K562 (cell line): Measurements from ENCODE around the gene ANKS1B. TPM values are rescaled to one million over a fixed set of nuclear protein-coding genes. Genes with fewer than 3 reads are reported as not detected.

Experiments used
- ATAC-seq: fragments of 200-7000 bp; cut with Tn5 transposase; 3 replicates; pipeline ENCODE4 v1.9.1; 2020; ENCODE audit warnings: moderate library complexity
- BruUV-seq: library from RNA; stranded (reverse); fragments of 400-500 nt; replicated peaks from 2 replicates; lab custom pipeline; 2021; lab: Mats Ljungman, UMichigan
- CTCF ChIA-PET: fragments of 300-600 bp; formaldehyde crosslinking; extraction: SDS; loops from one replicate; lab custom pipeline; 2021; ENCODE audit warnings: low intra/inter-chr PET ratio; lab: Yijun Ruan, JAX
- POLR2A ChIA-PET: fragments of 300-600, 350-650 bp; sonication (Branson Sonifier 250); formaldehyde crosslinking; extraction: SDS; loops from one replicate; lab custom pipeline; 2021; ENCODE audit warnings: antibody characterized with exemption, inconsistent platforms; lab: Yijun Ruan, JAX
- DNase-seq, 4 experiments: peaks; one replicate each; pipeline versions ENCODE4 v3.0.0 to v3.0.0-alpha.2; 2011 to 2018; ENCODE audit warnings: low spot score in 3 of 4, mixed read lengths in 3 of 4; ENCODE audit errors: extremely low read depth in 1 of 4
- FAIRE-seq: peaks from 2 replicates; lab custom pipeline; 2011; peaks lifted over from hg19 to GRCh38; lab: Jason Lieb, UNC
- H2AFZ ChIP-seq: 2 replicates; pipeline ENCODE4 v1.6.0; 2011; ENCODE audit warnings: low read depth, low read length, control low read depth, inconsistent platforms
- H3K27ac ChIP-seq: fragments of 200-600 bp; 3 replicates; pipeline ENCODE4 v1.8.0; 2011; ENCODE audit warnings: low read depth, mild to moderate bottlenecking, control low read depth, inconsistent platforms, low read length, moderate library complexity, mixed read lengths; ENCODE audit errors: extremely low read depth
- H3K27me3 ChIP-seq, 2 experiments: fragments of 300-600 bp in 1 of 2; 2 replicates in 1 of 2; 3 replicates in 1 of 2; pipeline versions ENCODE4 v1.6.0 to v1.8.0; 2011; ENCODE audit warnings: inconsistent platforms in 2 of 2, low read length in 2 of 2, mild to moderate bottlenecking in 1 of 2, mixed read lengths in 1 of 2, moderate library complexity in 1 of 2; ENCODE audit not compliant: control insufficient read depth in 2 of 2, insufficient read depth in 2 of 2
- H3K36me3 ChIP-seq: fragments of 300-600 bp; 3 replicates; pipeline ENCODE4 v1.8.0; 2011; ENCODE audit warnings: mild to moderate bottlenecking, low read length, inconsistent platforms; ENCODE audit not compliant: control insufficient read depth, insufficient read depth
- H3K4me1 ChIP-seq, 2 experiments: fragments of 200-600 bp in 1 of 2; replicated peaks in 1 of 2; 2 replicates in 1 of 2; 3 replicates in 1 of 2; pipeline versions ENCODE4 v1.5.1 to v1.8.0; 2011; ENCODE audit warnings: inconsistent platforms in 2 of 2, low read length in 2 of 2, mild to moderate bottlenecking in 1 of 2, mixed read lengths in 1 of 2, moderate library complexity in 1 of 2; ENCODE audit not compliant: control insufficient read depth in 2 of 2, insufficient read depth in 2 of 2
- H3K4me2 ChIP-seq: 2 replicates; pipeline ENCODE4 v1.6.1; 2011; ENCODE audit warnings: low read length, control low read depth, inconsistent platforms, mixed read lengths; ENCODE audit not compliant: insufficient read depth
- H3K4me3 ChIP-seq: fragments of 200-600 bp; sonication (generic), shearing (Covaris generic); 2 replicates; pipeline ENCODE4 v1.5.1; 2016; ENCODE audit warnings: control low read depth, inconsistent platforms
- H3K79me2 ChIP-seq: fragments of 200-600 bp; 3 replicates; pipeline ENCODE4 v1.8.0; 2011; ENCODE audit warnings: low read length, inconsistent platforms; ENCODE audit not compliant: control insufficient read depth, insufficient read depth
- H3K9ac ChIP-seq, 2 experiments: 2 replicates each; pipeline versions ENCODE4 v1.6.0 to v1.6.1; 2011; ENCODE audit warnings: low read depth in 2 of 2, low read length in 2 of 2, control low read depth in 1 of 2, inconsistent platforms in 1 of 2, mild to moderate bottlenecking in 1 of 2, mixed read lengths in 1 of 2; ENCODE audit not compliant: insufficient read depth in 1 of 2
- H3K9me1 ChIP-seq: one replicate; pipeline ENCODE4 v1.6.0; 2011; ENCODE audit warnings: inconsistent platforms, mild to moderate bottlenecking, low read length, moderate library complexity; ENCODE audit not compliant: control insufficient read depth, insufficient read depth
- H3K9me3 ChIP-seq: replicated peaks from 2 replicates; pipeline ENCODE4 v1.5.1; 2011; ENCODE audit warnings: low read depth, low read length, inconsistent platforms; ENCODE audit not compliant: control insufficient read depth, insufficient read depth
- H4K20me1 ChIP-seq: replicated peaks from 2 replicates; pipeline ENCODE4 v1.6.1; 2011; ENCODE audit warnings: low read length, inconsistent platforms, mixed read lengths; ENCODE audit not compliant: control insufficient read depth, insufficient read depth
- SAFB2 ChIP-seq: fragments of 200-400 bp; formaldehyde crosslinking; IDR thresholded peaks from 2 replicates; pipeline ENCODE4 v1.6.1; 2018; ENCODE audit warnings: borderline replicate concordance, low read length, low read depth, moderate library complexity; ENCODE audit not compliant: severe bottlenecking
- in situ Hi-C: fragments of 300-500 bp; cut with MboI; formaldehyde crosslinking; loops from 4 replicates; pipeline ENCODE4 v1.15.0; 2018; ENCODE audit warnings: inconsistent platforms, mixed read lengths
- intact Hi-C: fragments of 100-400 bp; cut with micrococcal nuclease; formaldehyde crosslinking; loops from 2 replicates; pipeline ENCODE4 v1.14.2; 2022
- polyA plus RNA-seq, 8 experiments: library from polyadenylated mRNA; depleted of rRNA in 4 of 8; stranded (reverse) in 5 of 8; unstranded in 3 of 8; fragments of >200 nt; fragmentation: Nextera tagmentation in 2 of 8; fragmentation: Illumina TruSeq in 1 of 8; extraction: Ambion mirVana in 2 of 8; extraction: Trizol in 1 of 8; gene quantifications; 2 replicates each; pipeline versions ENCODE4 v1.2.1 to v1.2.3, GENCODE V29; 2011 to 2014; ENCODE audit warnings: inconsistent platforms in 1 of 8, missing spikeins in 1 of 8
- total RNA-seq, 7 experiments: library from RNA; depleted of rRNA in 6 of 7; stranded (reverse); fragments of >200 nt in 6 of 7; fragmentation: Illumina TruSeq in 2 of 7; extraction: Trizol in 2 of 7; gene quantifications; 2 replicates each; pipeline versions ENCODE4 v1.2.1 to v1.2.3, GENCODE V29; 2011 to 2021; ENCODE audit warnings: low replicate concordance in 1 of 7
- TF ChIP-seq, protein P1 (sequence below): fragments of 250-450 bp; sonication (Bioruptor Pico); IDR thresholded peaks from 2 replicates; pipeline ENCODE4 v1.4.0; 2020; ENCODE audit warnings: mild to moderate bottlenecking
- TF ChIP-seq, protein P2 (sequence below), 2 experiments: fragments of 150-350 bp in 1 of 2; IDR thresholded peaks; 2 replicates each; pipeline ENCODE4 v1.6.1; 2012 to 2016; ENCODE audit warnings: low read depth in 2 of 2, low read length in 2 of 2, mild to moderate bottlenecking in 1 of 2, moderate library complexity in 1 of 2
- TF ChIP-seq, protein P3 (sequence below), 2 experiments: fragments of 200-800 bp in 1 of 2; sonication (Bioruptor generic) in 1 of 2; sonication (generic) in 1 of 2; formaldehyde crosslinking in 1 of 2; IDR thresholded peaks in 1 of 2; conservative IDR thresholded peaks in 1 of 2; 2 replicates each; pipeline versions ENCODE4 v1.5.0 to v1.6.1; 2016 to 2020; ENCODE audit warnings: missing compliant biosample characterization in 1 of 2, missing genetic modification characterization in 1 of 2, missing genetic modification reagents in 1 of 2
- TF ChIP-seq, protein P4 (sequence below): fragments of 450-650 bp; IDR thresholded peaks from 2 replicates; pipeline ENCODE4 v1.6.1; 2016; ENCODE audit warnings: mild to moderate bottlenecking

Gene ANKS1B
- total and polyA plus RNA-seq, 9 of the 15 experiments (the other 6 are each of a cell fraction or from before 2014, with no cell fraction given), result 0.04 to 0.47 (median 0.28) TPM; not detected in 4

DNA sequence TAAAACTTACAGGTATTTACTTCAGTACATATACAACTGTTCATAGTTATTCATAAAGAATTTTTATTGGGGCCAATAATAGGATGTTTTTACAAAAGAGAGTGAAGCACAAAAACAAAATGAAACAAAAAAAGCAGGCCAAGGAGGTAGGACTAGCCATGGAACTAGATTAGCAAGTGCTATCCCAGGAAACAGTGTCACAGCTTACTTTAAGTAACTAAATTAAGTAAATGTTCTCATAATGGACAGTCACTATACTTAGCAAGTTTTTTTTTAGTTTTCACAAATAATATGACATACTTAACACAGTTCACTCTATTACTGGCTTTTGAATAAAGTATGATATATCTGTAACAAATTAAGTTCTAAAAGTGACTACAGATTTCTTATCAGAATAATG, 213.1 kb downstream of the ANKS1B start:
- Histone ChIP-seq H3K79me2 (no peaks in the 10 kb centered on the region), H3K9me3 (no peaks in the 10 kb centered on the region), H3K27ac (no peak overlapping the region), H4K20me1 (no peaks in the 10 kb centered on the region), H3K4me3 (no peak overlapping the region), H3K4me1 (no peaks in the 10 kb centered on the region), H3K27me3 (no peaks in the 10 kb centered on the region), H3K4me2 (no peak overlapping the region), H3K9me1 (no peaks in the 10 kb centered on the region), H3K36me3 (no peaks in the 10 kb centered on the region), H2AFZ (no peak overlapping the region), H3K9ac (no peak overlapping the region)
- ChIA-PET POLR2A (no interaction called here), CTCF (no interaction called here)
- ATAC-seq, result no peak
- TF ChIP-seq, protein P1, sequence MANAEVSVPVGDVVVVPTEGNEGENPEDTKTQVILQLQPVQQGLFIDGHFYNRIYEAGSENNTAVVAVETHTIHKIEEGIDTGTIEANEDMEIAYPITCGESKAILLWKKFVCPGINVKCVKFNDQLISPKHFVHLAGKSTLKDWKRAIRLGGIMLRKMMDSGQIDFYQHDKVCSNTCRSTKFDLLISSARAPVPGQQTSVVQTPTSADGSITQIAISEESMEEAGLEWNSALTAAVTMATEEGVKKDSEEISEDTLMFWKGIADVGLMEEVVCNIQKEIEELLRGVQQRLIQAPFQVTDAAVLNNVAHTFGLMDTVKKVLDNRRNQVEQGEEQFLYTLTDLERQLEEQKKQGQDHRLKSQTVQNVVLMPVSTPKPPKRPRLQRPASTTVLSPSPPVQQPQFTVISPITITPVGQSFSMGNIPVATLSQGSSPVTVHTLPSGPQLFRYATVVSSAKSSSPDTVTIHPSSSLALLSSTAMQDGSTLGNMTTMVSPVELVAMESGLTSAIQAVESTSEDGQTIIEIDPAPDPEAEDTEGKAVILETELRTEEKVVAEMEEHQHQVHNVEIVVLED (CRISPR knock-in tag), result no peak
- TF ChIP-seq, protein P2, sequence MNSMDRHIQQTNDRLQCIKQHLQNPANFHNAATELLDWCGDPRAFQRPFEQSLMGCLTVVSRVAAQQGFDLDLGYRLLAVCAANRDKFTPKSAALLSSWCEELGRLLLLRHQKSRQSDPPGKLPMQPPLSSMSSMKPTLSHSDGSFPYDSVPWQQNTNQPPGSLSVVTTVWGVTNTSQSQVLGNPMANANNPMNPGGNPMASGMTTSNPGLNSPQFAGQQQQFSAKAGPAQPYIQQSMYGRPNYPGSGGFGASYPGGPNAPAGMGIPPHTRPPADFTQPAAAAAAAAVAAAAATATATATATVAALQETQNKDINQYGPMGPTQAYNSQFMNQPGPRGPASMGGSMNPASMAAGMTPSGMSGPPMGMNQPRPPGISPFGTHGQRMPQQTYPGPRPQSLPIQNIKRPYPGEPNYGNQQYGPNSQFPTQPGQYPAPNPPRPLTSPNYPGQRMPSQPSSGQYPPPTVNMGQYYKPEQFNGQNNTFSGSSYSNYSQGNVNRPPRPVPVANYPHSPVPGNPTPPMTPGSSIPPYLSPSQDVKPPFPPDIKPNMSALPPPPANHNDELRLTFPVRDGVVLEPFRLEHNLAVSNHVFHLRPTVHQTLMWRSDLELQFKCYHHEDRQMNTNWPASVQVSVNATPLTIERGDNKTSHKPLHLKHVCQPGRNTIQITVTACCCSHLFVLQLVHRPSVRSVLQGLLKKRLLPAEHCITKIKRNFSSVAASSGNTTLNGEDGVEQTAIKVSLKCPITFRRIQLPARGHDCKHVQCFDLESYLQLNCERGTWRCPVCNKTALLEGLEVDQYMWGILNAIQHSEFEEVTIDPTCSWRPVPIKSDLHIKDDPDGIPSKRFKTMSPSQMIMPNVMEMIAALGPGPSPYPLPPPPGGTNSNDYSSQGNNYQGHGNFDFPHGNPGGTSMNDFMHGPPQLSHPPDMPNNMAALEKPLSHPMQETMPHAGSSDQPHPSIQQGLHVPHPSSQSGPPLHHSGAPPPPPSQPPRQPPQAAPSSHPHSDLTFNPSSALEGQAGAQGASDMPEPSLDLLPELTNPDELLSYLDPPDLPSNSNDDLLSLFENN (IDR thresholded peaks at IDR 0.05; ENCODE audit: low read depth in 2 of 2, low read length in 2 of 2), result no peak
- TF ChIP-seq, protein P3, sequence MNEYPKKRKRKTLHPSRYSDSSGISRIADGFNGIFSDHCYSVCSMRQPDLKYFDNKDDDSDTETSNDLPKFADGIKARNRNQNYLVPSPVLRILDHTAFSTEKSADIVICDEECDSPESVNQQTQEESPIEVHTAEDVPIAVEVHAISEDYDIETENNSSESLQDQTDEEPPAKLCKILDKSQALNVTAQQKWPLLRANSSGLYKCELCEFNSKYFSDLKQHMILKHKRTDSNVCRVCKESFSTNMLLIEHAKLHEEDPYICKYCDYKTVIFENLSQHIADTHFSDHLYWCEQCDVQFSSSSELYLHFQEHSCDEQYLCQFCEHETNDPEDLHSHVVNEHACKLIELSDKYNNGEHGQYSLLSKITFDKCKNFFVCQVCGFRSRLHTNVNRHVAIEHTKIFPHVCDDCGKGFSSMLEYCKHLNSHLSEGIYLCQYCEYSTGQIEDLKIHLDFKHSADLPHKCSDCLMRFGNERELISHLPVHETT (CRISPR knock-in tag; conservative IDR thresholded peaks at IDR 0.05 in 1 of 2, IDR thresholded peaks at IDR 0.05 in 1 of 2), result no peak
- TF ChIP-seq SAFB2, result no peak
- TF ChIP-seq, protein P4, sequence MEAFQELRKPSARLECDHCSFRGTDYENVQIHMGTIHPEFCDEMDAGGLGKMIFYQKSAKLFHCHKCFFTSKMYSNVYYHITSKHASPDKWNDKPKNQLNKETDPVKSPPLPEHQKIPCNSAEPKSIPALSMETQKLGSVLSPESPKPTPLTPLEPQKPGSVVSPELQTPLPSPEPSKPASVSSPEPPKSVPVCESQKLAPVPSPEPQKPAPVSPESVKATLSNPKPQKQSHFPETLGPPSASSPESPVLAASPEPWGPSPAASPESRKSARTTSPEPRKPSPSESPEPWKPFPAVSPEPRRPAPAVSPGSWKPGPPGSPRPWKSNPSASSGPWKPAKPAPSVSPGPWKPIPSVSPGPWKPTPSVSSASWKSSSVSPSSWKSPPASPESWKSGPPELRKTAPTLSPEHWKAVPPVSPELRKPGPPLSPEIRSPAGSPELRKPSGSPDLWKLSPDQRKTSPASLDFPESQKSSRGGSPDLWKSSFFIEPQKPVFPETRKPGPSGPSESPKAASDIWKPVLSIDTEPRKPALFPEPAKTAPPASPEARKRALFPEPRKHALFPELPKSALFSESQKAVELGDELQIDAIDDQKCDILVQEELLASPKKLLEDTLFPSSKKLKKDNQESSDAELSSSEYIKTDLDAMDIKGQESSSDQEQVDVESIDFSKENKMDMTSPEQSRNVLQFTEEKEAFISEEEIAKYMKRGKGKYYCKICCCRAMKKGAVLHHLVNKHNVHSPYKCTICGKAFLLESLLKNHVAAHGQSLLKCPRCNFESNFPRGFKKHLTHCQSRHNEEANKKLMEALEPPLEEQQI, result no peak
- intact Hi-C loops, result no loop called here
- in situ Hi-C loops, result no loop called here
- no peak for DNase-seq
- FAIRE-seq, result no peak
- BruUV-seq, result no TSS peak
